ENCODE results near the gene DNAI7. TPM values are rescaled to one million over a fixed set of nuclear protein-coding genes. Genes with fewer than 3 reads are reported as not detected.

DNAI7 gene
- total RNA-seq, 2 experiments from 2014 or later: 0.36 TPM; not detected in 1

- Histone ChIP-seq H3K27ac (ENCODE audit: low read depth in 1 of 2, low read length in 2 of 2) (no peak overlapping the region), H3K4me1 (ENCODE audit: insufficient read depth, low read length) (no peaks in the 10 kb centered on the region), H3K36me3 (ENCODE audit: insufficient read depth, low read length) (peaks cover 8% of the 10 kb centered on the region), H3K4me3 (ENCODE audit: low read length) (no peak overlapping the region), H3K27me3 (ENCODE audit: control insufficient read depth in 1 of 2, insufficient read depth in 2 of 2, low read length in 2 of 2) (no peaks in the 10 kb centered on the region), H3K9me3 (ENCODE audit: control insufficient read depth in 1 of 2, insufficient read depth in 1 of 2, low read length in 2 of 2) (no peaks in the 10 kb centered on the region)
- Mint-ChIP-seq H3K9me3 (no peaks in the 10 kb centered on the region), H3K4me3 (no peak overlapping the region), H3K27ac (no peak overlapping the region), H3K36me3 (ENCODE audit: low read depth) (peaks cover 21% of the 10 kb centered on the region), H3K4me1 (ENCODE audit: low read depth) (no peaks in the 10 kb centered on the region), H3K27me3 (no peaks in the 10 kb centered on the region)
- ATAC-seq (ENCODE audit: poor library complexity) (no peak), DNase-seq (no peak)
- TF ChIP-seq CTCF (IDR thresholded peaks at IDR 0.05): no peak
- intact Hi-C loops (cut with DNase I, micrococcal nuclease): no loop called here
- ChIA-PET CTCF (no interaction called here), POLR2A (no interaction called here)
Measured at GRCh38 chr12:25113651-25114050, 81.3 kb downstream of the DNAI7 start.

DNA sequence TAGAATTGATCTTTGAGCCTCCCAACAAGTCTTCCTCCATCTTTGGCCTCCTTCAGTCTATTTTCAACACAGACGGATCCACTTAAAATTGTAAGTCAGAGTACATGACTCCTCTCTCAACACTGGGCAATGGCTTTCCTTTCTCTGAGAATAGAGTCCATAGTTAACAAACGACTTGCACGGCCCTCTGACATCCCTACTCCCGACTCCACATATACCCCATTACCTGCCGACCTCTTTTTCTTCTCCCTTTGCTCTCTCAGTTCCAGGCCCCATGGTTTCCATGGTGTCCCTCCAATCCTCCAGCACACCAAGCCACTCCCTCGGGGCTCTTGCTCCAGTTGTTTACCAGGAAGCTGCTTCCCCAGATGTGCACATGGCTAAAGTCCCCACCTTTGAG, 84.7 kb downstream of the DNAI7 start:
- H3K4me1 Mint-ChIP-seq (ENCODE audit: low read depth): no peaks in the 10 kb centered on the region
- H3K27ac ChIP-seq (ENCODE audit: low read depth in 1 of 2, low read length in 2 of 2): no peak overlapping the region
- no peaks in the 10 kb centered on the region for H3K27me3 Mint-ChIP-seq
- H3K36me3 Mint-ChIP-seq (ENCODE audit: low read depth): peaks cover 44% of the 10 kb centered on the region
- intact Hi-C loops (cut with DNase I, micrococcal nuclease): no loop called here
- no peak overlapping the region for H3K27ac Mint-ChIP-seq
- H3K4me3 Mint-ChIP-seq: no peak overlapping the region
- DNase-seq: no peak
- POLR2A ChIA-PET: no interaction called here
- H3K27me3 ChIP-seq (ENCODE audit: control insufficient read depth in 1 of 2, insufficient read depth in 2 of 2, low read length in 2 of 2): no peaks in the 10 kb centered on the region
- H3K4me3 ChIP-seq (ENCODE audit: low read length): no peak overlapping the region
- no peak for ATAC-seq (ENCODE audit: poor library complexity)
- peaks cover 29% of the 10 kb centered on the region for H3K36me3 ChIP-seq (ENCODE audit: insufficient read depth, low read length)
- H3K4me1 ChIP-seq (ENCODE audit: insufficient read depth, low read length): no peaks in the 10 kb centered on the region
- CTCF ChIA-PET: no interaction called here
- H3K9me3 ChIP-seq (ENCODE audit: control insufficient read depth in 1 of 2, insufficient read depth in 1 of 2, low read length in 2 of 2): no peaks in the 10 kb centered on the region
- no peak for TF ChIP-seq CTCF (IDR thresholded peaks at IDR 0.05)
- H3K9me3 Mint-ChIP-seq: no peaks in the 10 kb centered on the region

DNA sequence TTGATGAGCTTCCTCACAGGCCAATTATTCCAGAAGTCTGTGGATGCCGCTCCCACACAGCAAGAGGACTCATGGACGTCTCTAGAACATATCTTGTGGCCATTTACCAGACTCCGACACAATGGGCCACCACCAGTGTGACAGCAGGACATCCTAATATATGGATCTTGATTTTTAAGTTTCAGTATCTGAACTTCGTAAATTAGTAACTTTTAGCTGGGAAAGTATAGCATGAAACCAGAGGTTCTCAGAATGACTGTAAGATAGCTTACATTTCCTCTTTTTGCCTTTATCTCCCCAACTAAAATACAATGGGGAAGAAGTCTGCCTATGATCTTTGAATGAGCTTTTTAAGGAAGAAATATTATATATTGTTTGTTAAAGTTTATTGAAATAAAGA, 87.0 kb downstream of the DNAI7 start:
- no peak overlapping the region for H3K4me3 Mint-ChIP-seq
- ATAC-seq (ENCODE audit: poor library complexity) (no peak), DNase-seq (peak in 1 of 14 experiments; percentile 2)
- no peak overlapping the region for H3K27ac ChIP-seq (ENCODE audit: low read depth in 1 of 2, low read length in 2 of 2)
- no peak overlapping the region for H3K4me3 ChIP-seq (ENCODE audit: low read length)
- ChIA-PET CTCF (no interaction called here), POLR2A (interaction anchor here (0.6 to 0.9 kb wide), 3 partner anchors 24 to 300 kb away, joined by 3 to 4 read pairs (median 3); no protein-coding TSS in a partner anchor)
- H3K4me1 ChIP-seq (ENCODE audit: insufficient read depth, low read length): no peaks in the 10 kb centered on the region
- peaks cover 35% of the 10 kb centered on the region for H3K36me3 ChIP-seq (ENCODE audit: insufficient read depth, low read length)
- intact Hi-C loops (cut with DNase I, micrococcal nuclease): no loop called here
- TF ChIP-seq CTCF (IDR thresholded peaks at IDR 0.05): no peak
- peak overlapping the region; percentile 44 for H3K27ac Mint-ChIP-seq
- no peaks in the 10 kb centered on the region for H3K9me3 Mint-ChIP-seq
- no peaks in the 10 kb centered on the region for H3K27me3 Mint-ChIP-seq
- H3K4me1 Mint-ChIP-seq (ENCODE audit: low read depth): no peaks in the 10 kb centered on the region
- H3K9me3 ChIP-seq (ENCODE audit: control insufficient read depth in 1 of 2, insufficient read depth in 1 of 2, low read length in 2 of 2): no peaks in the 10 kb centered on the region
- no peaks in the 10 kb centered on the region for H3K27me3 ChIP-seq (ENCODE audit: control insufficient read depth in 1 of 2, insufficient read depth in 2 of 2, low read length in 2 of 2)
- H3K36me3 Mint-ChIP-seq (ENCODE audit: low read depth): peaks cover 60% of the 10 kb centered on the region
